Ecto neural progenitor cell (in vitro differentiated cells): ENCODE data around the gene SIN3A.
"Not testable (repeated sequence)": the region's sequence is repeated elsewhere in the genome, so short reads cannot be mapped to it uniquely, and the experiment has no call there.

ENCODE experiments used
- DNase-seq: peaks from one replicate; pipeline ENCODE4 v3.0.0-alpha.2; 2018; ENCODE audit warnings: low spot score

SIN3A gene

GRCh38 chr15:75451674-75452363 is at the start of gene SIN3A:
SIN3A (minus strand) TSS chr15:75451690; CDS start chr15:75430375, 21,315 bp downstream.
- peak; percentile 99 for DNase-seq

GRCh38 chr15:75493732-75494131 is 42.2 kb upstream of the SIN3A start:
- no peak for DNase-seq

GRCh38 chr15:75483961-75484360 is 32.5 kb upstream of the SIN3A start:
- no peak for DNase-seq

- not testable (repeated sequence) for DNase-seq
Observed at GRCh38 chr15:75483556-75483955, 32.1 kb upstream of the SIN3A start.

GRCh38 chr15:75483106-75483505 is 31.6 kb upstream of the SIN3A start:
- no peak for DNase-seq

- not testable (repeated sequence) for DNase-seq
Observed at GRCh38 chr15:75480463-75480862, 29.0 kb upstream of the SIN3A start.

- DNase-seq, result no peak
Observed at GRCh38 chr15:75479670-75480069, 28.2 kb upstream of the SIN3A start.

GRCh38 chr15:75477094-75477493 is 25.6 kb upstream of the SIN3A start:
- not testable (repeated sequence) for DNase-seq

- no peak for DNase-seq
Observed at GRCh38 chr15:75468913-75469598, 17.6 kb upstream of the SIN3A start.

- DNase-seq, result no peak
Observed at GRCh38 chr15:75460646-75461045, 9.2 kb upstream of the SIN3A start.

GRCh38 chr15:75459581-75459980 is 8.1 kb upstream of the SIN3A start:
- DNase-seq, result no peak

GRCh38 chr15:75456710-75457109 is 5.2 kb upstream of the SIN3A start:
- DNase-seq, result no peak

GRCh38 chr15:75455982-75456531 is 4.6 kb upstream of the SIN3A start:
- DNase-seq, result no peak

- DNase-seq, result peak; percentile 89
Observed at GRCh38 chr15:75455424-75455981, 4.0 kb upstream of the SIN3A start.

GRCh38 chr15:75454471-75455378 is 3.2 kb upstream of the SIN3A start:
- DNase-seq, result peak; percentile 85

GRCh38 chr15:75453703-75454470 is 2.4 kb upstream of the SIN3A start:
- DNase-seq, result peak; percentile 97

GRCh38 chr15:75452865-75453702 is 1.6 kb upstream of the SIN3A start:
- peak; percentile 78 for DNase-seq

GRCh38 chr15:75452364-75452864 is 924 bp upstream of the SIN3A start:
- DNase-seq, result peak; percentile 77

- no peak for DNase-seq
Observed at GRCh38 chr15:75451202-75451673, 252 bp downstream of the SIN3A start.
